Endothelial cell of umbilical vein (primary cell): ENCODE results near the gene NUP43.
A peak's percentile ranks its signal among the peaks of the same experiment; 100 is the strongest.

ENCODE experiments used
- EZH2 ChIP-seq: IDR thresholded peaks from 2 replicates; pipeline ENCODE4 v1.6.1; 2012; ENCODE audit warnings: borderline replicate concordance, low read depth, mild to moderate bottlenecking, moderate library complexity, low read length, inconsistent platforms; ENCODE audit not compliant: severe bottlenecking
- FOS ChIP-seq: IDR thresholded peaks from 2 replicates; pipeline ENCODE4 v1.6.1; 2011; ENCODE audit warnings: mild to moderate bottlenecking, low read length, moderate library complexity, borderline replicate concordance; ENCODE audit not compliant: insufficient read depth
- GATA2 ChIP-seq: IDR thresholded peaks from 2 replicates; pipeline ENCODE4 v1.7.0; 2011; ENCODE audit warnings: low read depth, mild to moderate bottlenecking, moderate library complexity, mixed read lengths, low read length; ENCODE audit not compliant: insufficient read length, insufficient read depth
- JUN ChIP-seq: IDR thresholded peaks from 2 replicates; pipeline ENCODE4 v1.6.1; 2011; ENCODE audit warnings: borderline replicate concordance, low read depth; ENCODE audit not compliant: insufficient read length, insufficient read depth
- MYC ChIP-seq: IDR thresholded peaks from one replicate; pipeline ENCODE4 v1.6.1; 2011; ENCODE audit warnings: mild to moderate bottlenecking, low read depth, low read length
- POLR2A ChIP-seq: IDR thresholded peaks from 2 replicates; pipeline ENCODE4 v1.6.1; 2012; ENCODE audit warnings: low read depth, mild to moderate bottlenecking, control low read depth, low read length
- POLR2AphosphoS5 ChIP-seq: IDR thresholded peaks from 2 replicates; pipeline ENCODE4 v1.6.1; 2012; ENCODE audit warnings: low read depth, mild to moderate bottlenecking, control low read depth, low read length, moderate library complexity; ENCODE audit not compliant: insufficient read depth
- TF ChIP-seq, protein P1 (sequence below), 2 donors: IDR thresholded peaks; 1 replicate in 1 of 2; 2 replicates in 1 of 2; pipeline ENCODE4 v1.5.1; 2011; ENCODE audit warnings: low read length in 2 of 2, mild to moderate bottlenecking in 2 of 2, moderate library complexity in 2 of 2, control low read depth in 1 of 2, inconsistent platforms in 1 of 2, low read depth in 1 of 2; ENCODE audit not compliant: insufficient read depth in 1 of 2; ENCODE audit errors: extremely low read depth in 1 of 2
- TF ChIP-seq, protein P2 (sequence below): IDR thresholded peaks from 2 replicates; pipeline ENCODE4 v1.6.1; 2011; ENCODE audit not compliant: insufficient read depth, insufficient read length

DNA sequence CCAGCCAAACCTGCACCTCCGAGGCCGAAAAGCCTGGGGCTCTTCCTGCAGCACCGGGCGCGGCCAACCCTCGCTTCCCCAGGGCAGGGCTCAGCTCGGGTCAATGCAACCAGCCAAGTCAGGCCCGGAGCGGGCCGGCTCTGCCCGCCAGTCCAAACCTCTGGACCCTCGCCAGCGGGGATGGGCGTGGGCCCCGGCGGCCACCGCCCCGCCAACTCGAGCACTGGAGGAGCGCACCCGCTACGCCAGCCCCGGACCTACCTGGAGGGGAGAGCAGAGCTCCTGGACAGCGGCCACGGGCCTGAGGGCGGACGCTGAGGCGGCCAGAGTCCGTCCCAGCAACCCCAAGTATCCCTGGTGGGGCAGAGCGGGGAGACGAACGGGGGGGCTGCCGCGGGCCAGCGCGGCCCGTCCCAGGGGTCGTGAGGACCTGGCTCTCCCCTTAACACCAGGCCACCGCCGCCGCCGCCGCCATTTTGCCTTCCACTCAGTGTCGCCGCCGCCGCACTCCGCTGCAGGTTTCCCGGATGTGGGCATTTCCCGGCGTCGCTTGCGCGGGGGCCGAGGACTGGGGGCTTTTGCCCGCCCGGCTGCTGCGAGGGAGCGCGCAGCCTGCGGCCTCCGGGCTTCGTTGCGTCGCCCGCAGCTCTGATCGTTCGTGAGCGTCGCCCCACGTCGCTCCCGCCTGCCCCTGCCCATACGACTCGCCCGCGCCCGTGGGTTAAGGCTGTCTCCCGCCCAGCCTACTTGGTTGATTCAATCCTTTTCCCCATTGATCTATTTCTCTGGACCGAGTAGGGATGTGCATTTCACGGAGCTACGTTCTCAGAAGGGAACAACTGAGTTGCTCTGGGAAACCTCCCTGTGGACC lies 28.5 kb downstream of the NUP43 start, which contains the start of gene LATS1:
- TF ChIP-seq, protein P1, sequence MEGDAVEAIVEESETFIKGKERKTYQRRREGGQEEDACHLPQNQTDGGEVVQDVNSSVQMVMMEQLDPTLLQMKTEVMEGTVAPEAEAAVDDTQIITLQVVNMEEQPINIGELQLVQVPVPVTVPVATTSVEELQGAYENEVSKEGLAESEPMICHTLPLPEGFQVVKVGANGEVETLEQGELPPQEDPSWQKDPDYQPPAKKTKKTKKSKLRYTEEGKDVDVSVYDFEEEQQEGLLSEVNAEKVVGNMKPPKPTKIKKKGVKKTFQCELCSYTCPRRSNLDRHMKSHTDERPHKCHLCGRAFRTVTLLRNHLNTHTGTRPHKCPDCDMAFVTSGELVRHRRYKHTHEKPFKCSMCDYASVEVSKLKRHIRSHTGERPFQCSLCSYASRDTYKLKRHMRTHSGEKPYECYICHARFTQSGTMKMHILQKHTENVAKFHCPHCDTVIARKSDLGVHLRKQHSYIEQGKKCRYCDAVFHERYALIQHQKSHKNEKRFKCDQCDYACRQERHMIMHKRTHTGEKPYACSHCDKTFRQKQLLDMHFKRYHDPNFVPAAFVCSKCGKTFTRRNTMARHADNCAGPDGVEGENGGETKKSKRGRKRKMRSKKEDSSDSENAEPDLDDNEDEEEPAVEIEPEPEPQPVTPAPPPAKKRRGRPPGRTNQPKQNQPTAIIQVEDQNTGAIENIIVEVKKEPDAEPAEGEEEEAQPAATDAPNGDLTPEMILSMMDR (IDR thresholded peaks at IDR 0.05; ENCODE audit: extremely low read depth in 1 of 2, insufficient read depth in 1 of 2, low read depth in 1 of 2, low read length in 2 of 2): no peak
- no peak for TF ChIP-seq EZH2
- TF ChIP-seq, protein P2, sequence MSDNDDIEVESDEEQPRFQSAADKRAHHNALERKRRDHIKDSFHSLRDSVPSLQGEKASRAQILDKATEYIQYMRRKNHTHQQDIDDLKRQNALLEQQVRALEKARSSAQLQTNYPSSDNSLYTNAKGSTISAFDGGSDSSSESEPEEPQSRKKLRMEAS: no peak
- no peak for TF ChIP-seq GATA2
- TF ChIP-seq POLR2A: peak; percentile 98
- TF ChIP-seq POLR2AphosphoS5: peak; percentile 91
- TF ChIP-seq FOS: no peak
- TF ChIP-seq MYC: no peak
- no peak for TF ChIP-seq JUN
